ENCODE measurements around the gene C16orf78. TPM values are rescaled to one million over a fixed set of nuclear protein-coding genes. Genes with fewer than 3 reads are reported as not detected.
A peak's percentile ranks its signal among the peaks of the same experiment; 100 is the strongest.
"Not testable (repeated sequence)": the region's sequence is repeated elsewhere in the genome, so short reads cannot be mapped to it uniquely, and the experiment has no call there.

The C16orf78 gene
- total RNA-seq, 1 experiment from 2014 or later, result not detected

DNA sequence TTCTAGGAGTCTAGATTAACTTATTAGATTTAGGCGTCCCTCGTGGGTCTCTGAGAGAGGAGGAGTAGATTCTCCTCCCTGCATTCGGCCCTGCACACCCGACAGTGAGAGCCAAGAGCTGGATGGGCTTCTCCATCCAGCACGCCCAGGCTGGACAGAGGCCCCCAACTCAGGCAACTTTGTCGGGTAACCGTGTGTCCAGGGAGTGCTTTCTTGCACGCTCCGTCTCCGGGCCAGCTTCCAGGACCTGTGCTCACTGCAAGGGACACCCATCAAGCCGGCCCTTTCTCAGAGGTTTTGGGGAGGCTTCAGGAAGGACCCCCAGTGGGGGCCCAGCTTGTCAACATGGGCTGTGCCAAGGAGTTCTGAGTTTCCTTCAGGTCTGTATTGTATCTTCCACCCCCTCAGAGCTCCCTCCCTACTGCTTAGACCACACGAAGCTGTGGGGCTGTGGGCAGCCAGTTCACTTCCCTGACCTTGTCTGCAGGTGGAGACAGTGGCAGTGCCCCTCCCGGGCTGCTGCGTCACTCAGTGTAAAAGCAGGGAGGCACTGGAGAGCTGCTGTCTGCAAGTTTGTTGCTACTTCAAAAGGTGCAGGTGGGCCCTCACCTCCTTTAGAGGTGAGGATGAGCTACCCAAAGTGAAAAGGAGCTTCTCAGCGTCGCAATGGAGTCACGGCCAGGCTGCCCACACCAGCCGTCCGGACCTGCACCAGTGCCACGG lies 24.0 kb upstream of the C16orf78 start:
- DNase-seq (ENCODE audit: low read depth), result no peak

DNA sequence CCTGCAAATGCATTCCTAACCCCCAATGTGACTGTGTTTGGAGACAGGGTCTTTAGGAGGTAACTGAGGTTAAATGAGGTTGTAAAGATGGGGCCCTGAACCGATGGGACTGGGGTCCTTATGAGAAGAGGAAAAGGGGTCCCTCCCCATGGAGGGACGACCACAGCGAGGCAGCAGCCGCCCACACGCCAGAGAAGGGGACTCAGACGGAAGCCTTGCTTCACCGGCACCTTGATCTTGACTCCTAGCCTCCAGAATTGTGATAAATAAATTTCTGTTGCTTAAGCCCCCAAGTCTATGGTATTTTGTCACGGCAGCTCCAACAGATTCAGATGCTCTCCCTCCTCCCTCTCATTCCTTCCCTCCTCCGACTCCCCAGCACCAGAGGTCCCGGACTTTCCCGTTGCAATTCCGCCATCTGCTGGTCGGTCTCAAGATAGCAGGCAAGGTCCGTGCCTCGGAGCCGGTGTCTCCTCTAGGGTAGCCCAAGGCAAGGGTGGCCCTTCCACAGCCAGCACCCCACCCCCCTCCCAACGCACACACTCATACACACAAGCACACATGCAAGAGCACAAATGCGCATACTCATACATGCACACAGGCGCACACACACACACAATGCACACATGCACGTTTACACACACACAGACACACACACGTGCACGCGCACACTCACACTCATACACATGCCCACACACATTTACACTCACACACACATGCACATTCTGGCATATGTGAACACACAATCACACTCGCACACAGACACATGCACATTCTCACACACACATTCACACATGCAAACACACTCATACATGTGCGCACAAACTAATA lies 23.1 kb upstream of the C16orf78 start:
- DNase-seq (ENCODE audit: low read depth), result peak; percentile 44

DNA sequence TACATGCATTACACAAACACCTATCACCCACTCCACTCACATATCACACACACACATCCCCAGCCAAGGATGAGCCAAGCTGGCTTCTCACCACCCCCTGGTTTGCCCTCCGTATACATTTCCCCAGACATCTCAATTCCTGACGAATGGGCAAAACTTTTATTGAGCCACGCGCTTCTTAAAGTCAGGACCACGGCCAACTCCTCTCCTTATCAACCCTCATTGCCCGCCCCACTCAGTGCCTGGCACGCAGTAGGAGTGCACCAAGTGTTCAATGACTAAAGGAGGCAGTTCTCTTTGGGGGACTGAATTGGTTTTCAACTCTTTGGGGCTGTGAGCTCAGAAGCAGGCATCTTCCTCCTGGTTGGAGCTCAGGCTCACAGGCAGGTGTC lies 22.5 kb upstream of the C16orf78 start:
- DNase-seq (ENCODE audit: low read depth), result no peak

DNA sequence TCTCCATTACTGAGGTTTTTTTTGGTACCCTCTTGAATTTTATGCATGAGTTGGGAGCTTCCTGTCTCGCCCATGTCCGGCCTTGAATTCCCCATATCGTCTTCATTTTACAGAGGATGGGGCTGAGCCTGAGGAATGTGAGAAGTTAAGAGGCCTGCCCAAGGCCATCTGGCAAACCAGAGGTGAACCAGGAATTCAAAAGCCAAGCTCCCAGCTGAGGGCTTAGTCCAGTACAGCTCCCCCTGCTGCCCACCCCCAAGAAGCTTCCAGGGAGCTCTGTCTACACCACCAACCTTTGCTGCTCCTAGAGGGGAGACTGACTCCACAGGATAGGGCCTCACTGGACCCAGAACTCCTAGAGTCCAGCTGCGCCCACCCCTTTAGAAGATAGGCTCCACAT lies 20.7 kb upstream of the C16orf78 start:
- peak; percentile 21 for DNase-seq (ENCODE audit: low read depth)

DNA sequence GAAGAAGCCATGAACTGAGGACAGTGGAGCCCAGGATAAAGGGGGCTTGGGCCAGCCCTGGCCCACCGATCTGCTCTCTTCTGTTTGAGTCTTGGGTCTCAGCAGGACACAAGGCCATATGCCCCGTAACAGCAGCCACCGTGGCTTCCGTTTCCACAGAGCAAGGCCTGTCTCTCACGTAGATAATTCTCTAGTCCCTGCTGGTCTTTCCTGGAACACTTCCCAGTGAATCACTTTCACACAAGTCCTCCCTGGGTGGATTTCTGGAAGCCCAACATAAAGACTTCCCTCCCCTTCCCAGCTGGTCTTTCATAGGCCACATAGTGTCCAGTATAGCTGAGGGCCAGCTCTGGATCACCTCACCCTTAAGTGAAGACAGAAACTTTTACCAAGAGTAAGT lies 19.9 kb upstream of the C16orf78 start:
- DNase-seq (ENCODE audit: low read depth), result peak; percentile 12

DNA sequence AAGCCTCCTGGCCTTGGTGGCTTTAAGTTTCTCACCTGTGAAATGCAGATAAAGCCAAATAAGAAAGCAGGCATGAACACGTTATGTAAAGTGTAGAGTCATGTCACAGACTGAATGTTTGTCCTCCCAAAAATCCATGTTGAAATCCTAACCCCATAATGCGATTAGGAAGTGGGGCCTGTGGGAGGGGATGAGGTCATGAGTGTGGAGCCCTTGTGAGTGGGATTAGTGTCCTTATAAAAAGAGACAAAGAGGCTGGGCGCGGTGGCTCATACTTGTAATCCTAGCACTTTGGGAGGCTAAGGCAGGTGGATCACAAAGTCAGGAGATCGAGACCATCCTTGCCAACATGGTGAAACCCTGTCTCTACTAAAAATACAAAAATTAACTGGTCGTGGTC lies 19.5 kb upstream of the C16orf78 start:
- DNase-seq (ENCODE audit: low read depth), result no peak

DNA sequence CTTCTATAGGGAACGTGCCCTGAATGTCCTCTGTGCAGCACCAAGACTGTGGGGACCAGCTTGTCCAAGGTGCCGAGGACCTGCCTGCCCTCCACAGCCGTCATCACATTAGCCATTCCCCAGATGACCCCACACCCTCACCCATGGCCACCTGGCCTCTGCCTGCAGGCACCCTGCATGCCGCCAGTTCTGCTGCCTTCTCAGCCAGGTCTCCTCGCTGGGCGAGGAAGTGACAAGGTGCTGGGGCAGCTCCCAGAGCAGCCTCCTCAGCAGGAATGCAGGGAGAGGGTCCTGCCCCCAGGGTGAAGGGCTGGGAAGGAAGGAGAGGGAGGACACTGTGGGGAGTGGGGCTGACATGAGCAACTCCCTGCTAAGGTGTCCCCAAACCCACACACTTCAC lies 18.6 kb upstream of the C16orf78 start:
- no peak for DNase-seq (ENCODE audit: low read depth)

DNA sequence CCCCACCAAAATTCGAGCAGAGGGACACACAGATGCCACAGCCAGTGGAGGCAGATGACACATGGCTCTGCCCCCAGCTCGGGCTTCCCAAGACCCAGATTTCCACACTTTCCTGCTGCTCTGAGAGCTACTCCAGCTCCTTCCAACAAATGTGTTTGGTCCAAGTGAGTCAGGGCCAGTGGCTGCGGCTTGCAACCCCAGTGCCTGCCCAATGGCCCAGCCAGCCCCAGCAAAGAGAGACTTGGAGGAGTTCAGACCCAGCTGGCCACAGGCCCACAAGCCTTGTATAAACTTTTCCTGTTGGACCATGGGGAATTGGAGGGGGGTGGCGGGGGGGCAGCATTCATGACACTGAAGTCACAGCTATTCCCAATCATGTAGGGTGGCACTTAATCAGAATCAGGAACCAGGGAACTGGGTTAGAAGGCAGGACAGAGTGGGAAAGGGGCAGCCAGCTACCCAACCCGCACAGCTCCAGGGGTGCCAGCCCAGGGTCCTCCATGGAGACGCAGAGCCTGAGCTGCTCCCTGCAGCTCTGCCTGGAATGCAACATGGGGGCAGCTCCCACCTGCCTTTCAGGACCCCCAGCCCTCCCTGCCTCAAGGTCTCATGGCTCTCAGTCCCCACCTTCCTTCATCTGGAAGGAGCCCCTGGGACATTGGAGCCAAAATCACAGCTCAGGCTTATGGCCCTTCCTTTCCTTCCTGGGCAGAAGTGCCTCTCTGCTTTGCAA lies 17.5 kb upstream of the C16orf78 start:
- DNase-seq (ENCODE audit: low read depth), result no peak

DNA sequence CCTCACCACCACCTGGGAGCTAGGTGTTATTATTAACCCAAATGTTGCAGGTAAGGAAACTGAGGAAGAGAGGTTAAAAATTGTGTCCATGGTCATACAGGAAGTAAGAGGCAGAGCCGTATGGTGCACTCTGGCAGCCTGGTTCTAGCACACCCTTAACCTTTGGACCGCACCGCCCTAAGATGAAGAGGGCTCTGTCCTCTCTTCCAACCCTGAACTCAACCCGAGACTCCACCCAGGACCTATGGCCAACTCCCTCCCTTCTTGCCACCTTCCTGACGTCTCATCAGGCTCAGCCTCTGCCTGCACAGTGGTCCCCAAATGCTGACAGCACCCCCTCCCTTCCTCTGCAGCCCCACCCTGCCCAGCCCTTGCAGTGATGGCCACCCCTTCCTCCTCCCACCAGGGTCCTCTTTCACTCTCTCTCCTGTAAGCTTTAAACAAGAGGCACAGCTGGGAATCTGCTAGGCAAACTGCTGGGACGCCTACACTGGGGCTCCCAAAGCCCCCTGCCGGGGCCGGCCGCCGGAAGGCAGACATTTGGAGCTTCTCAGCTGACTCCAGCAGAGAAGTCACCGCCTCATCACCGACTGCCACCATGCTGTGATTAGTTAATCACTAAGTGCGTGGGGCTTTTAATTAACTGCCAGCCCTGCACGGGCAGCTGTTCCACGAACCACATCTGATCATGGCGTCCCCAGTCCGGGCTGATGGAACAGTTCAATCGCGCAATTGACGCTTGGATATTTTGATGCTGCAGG lies 16.7 kb upstream of the C16orf78 start:
- DNase-seq (ENCODE audit: low read depth), result no peak

DNA sequence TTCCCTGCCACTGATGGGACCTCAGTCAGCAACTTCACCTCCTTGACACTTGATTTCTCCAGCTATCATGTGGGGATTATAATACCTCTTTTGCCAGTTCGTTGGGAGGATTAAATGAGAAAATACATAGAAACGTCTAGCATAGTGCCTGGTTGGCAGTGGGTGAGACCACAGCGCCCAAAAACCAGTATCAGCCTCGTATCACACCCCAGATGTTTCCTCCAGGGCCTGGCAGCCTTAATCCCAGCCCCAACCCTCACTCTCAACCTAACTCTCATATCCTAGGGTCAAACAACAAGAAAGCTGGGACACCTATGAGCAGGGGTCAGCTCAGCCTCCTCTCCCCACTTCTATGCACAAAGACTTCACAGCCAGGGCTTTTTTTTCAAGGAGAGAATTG lies 14.0 kb upstream of the C16orf78 start:
- no peak for DNase-seq (ENCODE audit: low read depth)

DNA sequence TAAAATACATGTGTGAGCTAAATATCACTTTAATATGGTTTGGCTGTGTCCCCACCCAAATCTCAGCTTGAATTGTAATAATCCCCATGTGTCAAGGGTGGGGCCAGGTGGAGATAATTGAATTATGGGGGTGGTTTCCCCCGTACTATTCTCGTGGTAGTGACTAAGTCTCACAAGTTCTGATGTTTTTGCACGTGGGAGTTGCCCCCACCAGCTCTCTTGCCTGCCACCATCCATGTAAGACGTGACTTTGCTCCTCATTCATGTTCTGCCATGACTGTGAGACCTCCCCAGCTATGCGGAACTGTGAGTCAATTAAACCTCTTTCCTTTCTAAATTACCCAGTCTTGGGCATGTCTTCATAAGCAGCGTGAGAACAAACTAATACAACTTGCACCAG lies 11.9 kb upstream of the C16orf78 start:
- DNase-seq (ENCODE audit: low read depth), result not testable (repeated sequence)

DNA sequence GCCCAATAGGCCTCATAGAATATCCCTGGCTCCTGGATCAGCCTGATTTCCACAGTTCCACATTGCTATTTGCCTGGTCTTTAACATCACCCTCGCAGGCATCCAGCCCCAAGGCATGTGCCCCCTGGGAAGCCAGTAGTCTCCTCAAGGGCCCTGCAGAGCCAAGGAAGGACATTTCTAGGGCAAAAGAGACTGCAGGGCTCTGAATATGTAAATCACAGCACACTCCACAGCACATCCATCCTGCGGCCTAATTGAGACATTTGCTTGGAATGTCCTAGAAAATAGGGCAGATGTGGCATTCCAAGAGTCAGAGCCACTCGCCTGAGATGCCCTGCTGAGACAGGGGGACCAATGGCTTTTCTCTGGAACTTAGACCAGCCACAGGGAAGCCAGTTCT lies 11.4 kb upstream of the C16orf78 start:
- no peak for DNase-seq (ENCODE audit: low read depth)

DNA sequence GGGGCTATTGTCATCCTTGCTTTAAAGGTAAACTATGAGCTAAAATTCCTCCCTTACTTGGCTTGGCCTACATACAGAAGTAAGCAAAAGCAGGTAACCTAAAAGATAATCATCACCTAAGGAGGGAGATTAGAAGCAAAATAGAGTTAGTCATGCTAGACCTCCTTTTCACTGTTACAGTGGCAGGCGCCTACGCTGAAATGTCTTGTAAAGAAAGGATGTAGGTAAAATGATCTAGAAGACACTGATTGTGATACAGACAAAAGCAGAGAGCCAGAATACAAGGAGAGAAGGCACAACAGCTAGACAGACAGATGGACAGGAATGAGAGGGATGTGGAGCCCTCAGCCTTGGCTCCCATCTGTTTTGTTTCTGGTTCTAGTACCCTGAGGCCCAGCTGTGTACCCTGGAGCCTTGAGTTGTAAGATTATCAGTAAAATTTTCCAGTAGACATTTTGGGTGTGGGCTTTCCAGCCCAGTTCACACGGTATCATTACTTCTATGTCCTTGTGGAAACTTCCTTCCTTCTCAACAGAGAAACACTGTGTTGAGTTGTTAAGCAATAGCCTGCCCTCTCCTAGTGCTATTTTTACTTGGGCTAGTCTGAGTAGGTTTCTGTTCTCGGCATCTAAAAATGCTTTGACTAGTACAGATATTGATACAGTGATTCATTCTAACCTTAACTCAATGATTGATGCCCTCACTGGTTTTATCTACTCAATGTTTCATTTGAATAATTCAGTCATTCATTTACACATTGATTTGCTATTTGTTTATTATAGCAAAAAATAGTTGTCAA lies 7.7 kb upstream of the C16orf78 start:
- no peak for DNase-seq (ENCODE audit: low read depth)

DNA sequence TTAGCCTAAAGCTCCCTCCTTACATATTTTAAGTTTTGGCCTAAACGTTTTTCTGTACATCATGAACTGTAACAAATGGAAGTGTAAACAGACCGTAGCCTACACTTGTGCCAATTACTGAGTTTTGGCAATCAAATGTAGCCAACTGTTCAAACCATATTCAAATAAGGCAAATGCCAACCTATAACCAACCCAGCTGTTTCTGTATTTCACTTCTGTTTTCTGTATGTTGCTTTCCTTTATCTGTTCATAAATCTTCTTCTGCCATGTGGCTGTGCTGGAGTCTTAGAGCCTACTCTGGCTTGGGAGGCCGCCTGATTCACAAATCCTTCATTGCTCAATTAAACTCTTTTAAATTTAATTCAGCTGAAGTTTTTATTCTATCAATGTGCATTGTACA lies 6.9 kb upstream of the C16orf78 start:
- DNase-seq (ENCODE audit: low read depth), result no peak

DNA sequence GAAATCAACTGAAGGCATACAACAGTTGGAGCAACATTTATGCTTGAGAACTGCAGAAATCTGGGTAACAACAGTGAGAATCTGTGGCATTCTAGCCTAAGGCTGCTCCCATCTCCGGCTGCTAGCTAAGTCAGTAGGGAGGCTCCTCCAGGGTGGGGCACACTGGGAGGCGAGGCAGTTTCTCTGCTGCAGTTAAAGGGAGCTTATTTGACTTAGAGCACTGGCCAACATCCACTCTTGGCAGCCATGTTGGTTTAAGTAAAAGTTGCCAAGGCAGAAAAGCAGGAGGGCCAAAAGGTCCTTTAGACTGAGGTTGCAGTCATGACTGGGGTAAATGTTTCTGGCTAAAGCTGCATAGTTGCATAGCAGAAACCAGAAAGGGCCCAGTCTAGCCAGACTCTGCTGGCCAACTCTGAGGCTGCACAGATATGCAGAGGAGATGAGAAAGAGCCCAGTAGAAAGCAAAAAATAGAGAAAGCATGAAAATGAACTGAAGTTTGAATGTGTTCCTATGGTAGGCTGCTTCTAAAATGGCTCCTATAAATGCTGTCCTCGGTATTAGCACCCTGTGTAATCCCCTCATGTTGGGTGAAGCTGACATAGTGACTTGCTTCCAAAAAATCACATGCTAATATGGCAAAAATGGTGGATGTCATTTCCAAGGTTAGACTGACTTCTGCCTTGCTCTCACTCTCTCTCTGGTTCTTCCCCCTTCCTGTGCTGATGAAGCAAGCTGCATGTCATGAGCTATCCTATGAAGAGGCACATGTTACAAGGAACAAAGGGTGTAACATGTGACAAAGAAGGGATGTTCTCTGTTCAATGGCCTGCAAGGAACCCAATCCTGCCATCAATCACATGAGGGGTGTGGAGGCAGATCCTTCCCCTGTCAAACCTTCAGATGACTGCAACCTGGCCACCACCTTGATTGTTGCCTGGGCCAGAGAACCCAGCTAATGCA lies 3.7 kb upstream of the C16orf78 start:
- DNase-seq (ENCODE audit: low read depth), result no peak

DNA sequence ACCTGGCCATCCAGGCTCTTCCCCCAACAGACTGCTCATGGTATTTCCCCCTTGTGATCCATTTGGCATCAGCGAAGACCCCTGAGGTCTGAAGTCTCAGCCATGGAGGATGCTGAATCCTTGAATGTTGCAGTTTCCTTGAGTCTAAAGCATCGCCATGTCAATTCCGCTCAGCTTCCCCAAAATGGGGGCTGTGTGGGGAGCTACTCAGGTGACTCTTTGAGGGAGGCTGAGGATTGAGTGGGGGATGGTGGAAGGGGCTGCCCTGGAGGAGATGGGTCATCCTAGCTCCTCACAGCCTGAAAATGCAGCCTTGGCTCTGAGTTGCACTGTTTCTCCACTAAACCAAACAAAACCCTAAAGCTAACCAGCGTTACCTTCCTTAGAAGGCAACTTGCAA lies 2.6 kb downstream of the C16orf78 start:
- no peak for DNase-seq (ENCODE audit: low read depth)

DNA sequence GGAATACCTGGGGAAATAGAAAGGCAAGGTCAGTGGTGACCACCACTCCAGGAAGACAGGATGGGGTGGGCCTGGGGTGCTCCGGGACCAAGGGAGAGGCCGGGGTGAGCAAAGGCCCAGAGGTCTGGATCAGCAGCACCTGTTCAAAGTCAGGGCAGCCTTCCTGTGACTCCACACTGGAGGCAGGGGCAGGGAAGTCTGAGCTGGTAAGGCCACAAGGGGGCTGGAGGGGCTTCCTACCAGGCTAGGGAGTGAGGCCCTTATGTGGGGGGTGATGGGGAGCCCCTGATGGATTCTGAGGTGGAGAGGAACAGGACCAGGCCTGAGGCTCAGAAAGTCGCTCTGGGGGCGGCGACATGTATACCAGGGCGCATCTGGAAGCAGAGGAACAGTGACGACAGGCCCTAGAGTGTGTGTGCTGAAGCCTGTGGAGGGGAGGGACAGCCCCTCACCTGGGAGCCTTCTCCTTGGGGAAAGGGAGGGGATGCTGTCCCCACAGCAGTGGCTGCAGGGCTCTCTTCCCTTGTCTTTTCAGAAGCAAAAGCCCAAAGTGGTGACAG lies 3.7 kb downstream of the C16orf78 start:
- DNase-seq (ENCODE audit: low read depth), result no peak

DNA sequence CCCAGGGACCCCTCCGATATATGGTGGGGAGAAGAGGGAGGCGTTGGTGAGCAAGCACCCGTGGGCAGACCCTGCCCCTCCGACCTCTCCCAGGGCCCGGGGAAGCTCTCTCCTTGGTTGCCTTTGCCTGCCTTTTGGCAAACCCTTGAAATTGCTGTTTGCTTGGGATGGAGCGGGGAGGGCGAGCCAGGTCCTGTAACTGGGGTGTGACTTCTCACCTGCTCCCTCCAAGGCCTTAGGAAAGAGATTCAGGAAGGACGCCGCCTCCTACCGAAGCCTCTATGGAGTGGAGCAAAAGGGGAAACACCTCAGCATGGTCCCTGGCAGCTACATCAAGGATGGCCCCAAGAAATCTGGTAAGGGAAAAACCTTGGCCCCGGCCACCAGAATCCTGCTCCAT lies 4.6 kb downstream of the C16orf78 start:
- no peak for DNase-seq (ENCODE audit: low read depth)

DNA sequence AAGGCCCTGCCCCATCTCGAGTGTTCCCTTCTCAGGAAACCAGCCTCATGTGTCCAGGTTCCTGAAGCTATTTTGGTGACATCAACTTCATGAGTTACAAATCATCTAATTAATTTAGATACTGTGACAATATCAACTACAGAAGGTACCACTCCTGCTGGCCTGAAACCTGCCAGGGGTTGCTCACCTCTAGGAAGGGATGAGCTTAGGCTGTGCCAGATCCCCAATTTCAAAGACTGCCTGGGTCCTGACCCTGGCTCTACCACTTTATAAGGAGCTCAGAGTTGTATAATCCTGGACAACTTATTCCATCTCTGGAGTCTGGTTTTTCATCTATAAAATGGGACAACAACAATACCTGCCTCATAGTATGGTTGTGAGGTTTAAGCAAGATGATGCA lies 5.2 kb downstream of the C16orf78 start:
- no peak for DNase-seq (ENCODE audit: low read depth)

DNA sequence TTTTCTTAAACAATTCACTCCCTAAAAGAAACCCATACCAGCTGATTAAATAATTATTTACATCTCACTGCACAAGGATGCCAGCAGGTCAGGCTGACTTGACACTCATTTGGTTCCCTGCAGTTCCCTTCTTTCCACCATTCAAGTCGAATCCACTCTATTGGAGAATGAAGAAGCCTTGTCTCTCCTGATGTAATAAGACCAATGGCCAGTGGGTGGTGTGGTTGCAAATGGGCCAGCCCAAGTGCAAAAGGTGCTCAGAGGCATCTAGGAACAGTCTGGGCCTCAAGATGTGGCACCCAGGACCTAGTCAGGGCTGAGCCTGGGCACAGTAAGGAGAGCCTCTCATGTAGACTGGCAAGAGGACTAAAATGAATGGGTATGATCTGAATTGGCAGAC lies 9.3 kb downstream of the C16orf78 start:
- DNase-seq (ENCODE audit: low read depth), result no peak
